ENCODE data around the gene ENTR1.

DNA sequence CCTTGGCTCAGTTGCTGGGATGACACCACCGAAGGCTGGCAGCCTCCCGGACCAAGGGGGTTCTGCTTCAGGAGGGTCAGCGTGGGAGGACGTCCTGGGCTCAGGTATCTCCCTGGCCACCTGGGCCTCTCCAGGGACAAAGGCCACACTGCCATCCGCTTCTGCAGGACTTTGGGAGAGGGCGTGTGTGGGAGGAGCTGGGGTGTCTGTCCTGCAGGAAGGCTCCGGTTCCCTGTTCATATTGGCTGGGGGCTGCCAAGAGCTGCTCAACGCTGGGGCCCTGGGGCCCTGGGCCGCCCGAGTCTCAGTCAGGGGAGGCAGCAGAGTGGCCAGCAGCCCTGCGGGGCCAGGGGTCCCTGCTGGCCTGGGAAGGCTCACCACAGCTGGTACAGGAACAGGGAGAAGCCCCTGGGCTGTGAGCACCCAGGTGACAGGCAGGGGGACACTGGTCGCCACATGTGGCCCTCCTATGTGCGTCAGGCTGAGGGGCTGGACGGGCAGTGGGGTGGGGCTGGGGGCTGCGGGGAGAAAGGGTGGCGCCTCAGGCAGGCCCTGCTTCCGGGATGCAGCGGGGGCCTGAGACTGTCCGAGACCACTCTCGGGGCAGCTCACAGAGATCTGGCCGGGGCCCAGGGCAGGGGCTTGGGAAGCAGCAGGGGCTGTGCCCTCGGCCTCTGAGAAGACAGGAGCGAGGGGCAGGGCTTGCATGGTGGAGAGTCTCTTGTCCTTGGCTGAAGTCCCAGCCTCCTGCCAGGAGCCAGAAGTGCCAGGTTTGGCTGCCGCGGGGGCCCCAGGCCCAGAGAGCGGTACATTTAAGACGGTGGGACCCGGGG, 32.0 kb downstream of the ENTR1 start:
- TF ChIP-seq, protein P1, sequence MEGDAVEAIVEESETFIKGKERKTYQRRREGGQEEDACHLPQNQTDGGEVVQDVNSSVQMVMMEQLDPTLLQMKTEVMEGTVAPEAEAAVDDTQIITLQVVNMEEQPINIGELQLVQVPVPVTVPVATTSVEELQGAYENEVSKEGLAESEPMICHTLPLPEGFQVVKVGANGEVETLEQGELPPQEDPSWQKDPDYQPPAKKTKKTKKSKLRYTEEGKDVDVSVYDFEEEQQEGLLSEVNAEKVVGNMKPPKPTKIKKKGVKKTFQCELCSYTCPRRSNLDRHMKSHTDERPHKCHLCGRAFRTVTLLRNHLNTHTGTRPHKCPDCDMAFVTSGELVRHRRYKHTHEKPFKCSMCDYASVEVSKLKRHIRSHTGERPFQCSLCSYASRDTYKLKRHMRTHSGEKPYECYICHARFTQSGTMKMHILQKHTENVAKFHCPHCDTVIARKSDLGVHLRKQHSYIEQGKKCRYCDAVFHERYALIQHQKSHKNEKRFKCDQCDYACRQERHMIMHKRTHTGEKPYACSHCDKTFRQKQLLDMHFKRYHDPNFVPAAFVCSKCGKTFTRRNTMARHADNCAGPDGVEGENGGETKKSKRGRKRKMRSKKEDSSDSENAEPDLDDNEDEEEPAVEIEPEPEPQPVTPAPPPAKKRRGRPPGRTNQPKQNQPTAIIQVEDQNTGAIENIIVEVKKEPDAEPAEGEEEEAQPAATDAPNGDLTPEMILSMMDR (IDR thresholded peaks at IDR 0.05), result no peak
- no peak for TF ChIP-seq EP300 (IDR thresholded peaks at IDR 0.05)
- TF ChIP-seq POLR2AphosphoS5 (IDR thresholded peaks at IDR 0.05), result no peak
- no peak for TF ChIP-seq POLR2A (IDR thresholded peaks at IDR 0.05)
